A549 (cell line): ENCODE results near the gene CLCN4. TPM values are rescaled to one million over a fixed set of nuclear protein-coding genes. Genes with fewer than 3 reads are reported as not detected.

Experiments
- ATAC-seq, 2 experiments: fragments of 200-7000 bp in 1 of 2; fragments of >200 bp in 1 of 2; cut with Nextera tagmentation in 1 of 2; cut with Tn5 transposase in 1 of 2; 3 replicates each; pipeline versions ENCODE4 v1.8.0 to v1.9.1; 2018 to 2020; ENCODE audit warnings: mild to moderate bottlenecking in 1 of 2, moderate library complexity in 1 of 2
- CTCF ChIA-PET: fragments of 300-600 bp; sonication (Branson Sonifier 250); formaldehyde crosslinking; extraction: SDS; loops from one replicate; lab custom pipeline; 2021; ENCODE audit warnings: antibody characterized with exemption, inconsistent platforms; lab: Yijun Ruan, JAX
- POLR2A ChIA-PET: fragments of 350-600 bp; formaldehyde crosslinking; extraction: SDS; loops from one replicate; lab custom pipeline; 2021; ENCODE audit warnings: antibody characterized with exemption, inconsistent platforms; lab: Yijun Ruan, JAX
- DNase-seq, 2 experiments: peaks; one replicate each; pipeline versions ENCODE4 v3.0.0 to v3.0.0-alpha.2; 2011 to 2016; ENCODE audit warnings: low read depth in 1 of 2, low spot score in 1 of 2
- FAIRE-seq: peaks from 2 replicates; lab custom pipeline; 2011; peaks lifted over from hg19 to GRCh38; lab: Jason Lieb, UNC
- H3K27ac ChIP-seq, 2 experiments: fragments of >200 bp; sonication (Bioruptor Twin); formaldehyde crosslinking; 3 replicates each; pipeline ENCODE4 v1.5.1; 2016 to 2017
- H3K4me1 ChIP-seq: fragments of >200 bp; sonication (Bioruptor Twin); formaldehyde crosslinking; 3 replicates; pipeline ENCODE4 v1.6.1; 2016
- H3K4me2 ChIP-seq: fragments of >200 bp; sonication (Bioruptor Twin); formaldehyde crosslinking; 3 replicates; pipeline ENCODE4 v1.6.1; 2016
- H3K4me3 ChIP-seq: fragments of >200 bp; sonication (Bioruptor Twin); formaldehyde crosslinking; 3 replicates; pipeline ENCODE4 v1.5.1; 2016
- H3K9me3 ChIP-seq: fragments of >200 bp; sonication (Bioruptor Twin); formaldehyde crosslinking; 3 replicates; pipeline ENCODE4 v1.6.1; 2016
- BHLHE40 ChIP-seq: IDR thresholded peaks from 2 replicates; pipeline ENCODE4 v1.6.1; 2012; ENCODE audit warnings: low read depth, low read length, inconsistent platforms
- CBX2 ChIP-seq: fragments of 200-600 bp; sonication (generic); IDR thresholded peaks from 2 replicates; pipeline ENCODE4 v1.6.1; 2016; ENCODE audit warnings: low read depth, mild to moderate bottlenecking, borderline replicate concordance
- CHD2 ChIP-seq: fragments of 150-350 bp; IDR thresholded peaks from 2 replicates; pipeline ENCODE4 v1.6.1; 2014; ENCODE audit warnings: low read length; ENCODE audit not compliant: partially characterized antibody
- CHD4 ChIP-seq: fragments of 200-600 bp; sonication (generic); IDR thresholded peaks from 2 replicates; pipeline ENCODE4 v1.6.1; 2016; ENCODE audit warnings: antibody characterized with exemption, mild to moderate bottlenecking, borderline replicate concordance
- EHMT2 ChIP-seq: fragments of 200-600 bp; sonication (generic); IDR thresholded peaks from 2 replicates; pipeline ENCODE4 v1.6.1; 2016; ENCODE audit warnings: antibody characterized with exemption, low read depth, mild to moderate bottlenecking, moderate library complexity
- FOSB ChIP-seq: fragments of 250-450 bp; sonication (Bioruptor Pico); IDR thresholded peaks from 2 replicates; pipeline ENCODE4 v1.5.0; 2020; ENCODE audit warnings: mild to moderate bottlenecking, moderate library complexity
- HEYL ChIP-seq: fragments of 250-450 bp; sonication (Bioruptor Pico); IDR thresholded peaks from 2 replicates; pipeline ENCODE4 v1.8.0; 2021; ENCODE audit warnings: mild to moderate bottlenecking, moderate library complexity
- HOXA7 ChIP-seq: fragments of 250-450 bp; sonication (Bioruptor Pico); IDR thresholded peaks from 2 replicates; pipeline ENCODE4 v1.5.0; 2020; ENCODE audit warnings: mild to moderate bottlenecking, moderate library complexity
- KDM1A ChIP-seq: fragments of 200-600 bp; sonication (generic); IDR thresholded peaks from 2 replicates; pipeline ENCODE4 v1.6.1; 2016; ENCODE audit warnings: low read depth, mild to moderate bottlenecking
- NR3C1 ChIP-seq: fragments of >200 bp; sonication (Bioruptor Twin); formaldehyde crosslinking; IDR thresholded peaks from 3 replicates; pipeline ENCODE4 v1.6.1; 2017
- POLR2A ChIP-seq: IDR thresholded peaks from 2 replicates; pipeline ENCODE4 v1.6.1; 2012; ENCODE audit warnings: mild to moderate bottlenecking, low read length
- RAD21 ChIP-seq, 2 experiments: fragments of >200 bp in 1 of 2; sonication (Bioruptor Twin) in 1 of 2; formaldehyde crosslinking in 1 of 2; IDR thresholded peaks in 1 of 2; conservative IDR thresholded peaks in 1 of 2; 2 replicates in 1 of 2; 3 replicates in 1 of 2; pipeline ENCODE4 v1.6.1; 2012 to 2018; ENCODE audit warnings: inconsistent platforms in 1 of 2
- RARB ChIP-seq: fragments of 250-450 bp; sonication (Bioruptor Pico); IDR thresholded peaks from 2 replicates; pipeline ENCODE4 v1.8.0; 2021; ENCODE audit warnings: mild to moderate bottlenecking, moderate library complexity
- SMC3 ChIP-seq: fragments of >200 bp; sonication (Bioruptor Twin); formaldehyde crosslinking; IDR thresholded peaks from 3 replicates; pipeline ENCODE4 v1.6.1; 2018; ENCODE audit warnings: inconsistent platforms
- TP53 ChIP-seq: fragments of 250-450 bp; sonication (Bioruptor Pico); IDR thresholded peaks from 2 replicates; pipeline ENCODE4 v1.5.0; 2021; ENCODE audit warnings: mild to moderate bottlenecking, moderate library complexity
- ZSCAN20 ChIP-seq: fragments of 250-450 bp; sonication (Bioruptor Pico); IDR thresholded peaks from 2 replicates; pipeline ENCODE4 v1.8.0; 2022; ENCODE audit warnings: mild to moderate bottlenecking, moderate library complexity
- WGBS: methylation state at CpG from one replicate; pipeline ENCODE4 v1.1.6; 2017; ENCODE audit errors: missing lambda C conversion rate; 5-methylcytosine and 5-hydroxymethylcytosine counted together
- polyA plus RNA-seq, 4 experiments: library from polyadenylated mRNA; depleted of rRNA in 3 of 4; stranded (reverse); fragments of >200 nt; fragmentation: RNase III in 1 of 4; extraction: RNeasy Plus Mini Kit Qiagen cat#74134 plus additional on column Dnase treatment in 1 of 4; gene quantifications; 2 replicates in 3 of 4; 3 replicates in 1 of 4; pipeline ENCODE4 v1.2.3, GENCODE V29; 2011 to 2017
- TF ChIP-seq, protein P1 (sequence below): IDR thresholded peaks from 2 replicates; pipeline ENCODE4 v1.6.1; 2012; ENCODE audit warnings: low read depth, borderline replicate concordance
- TF ChIP-seq, protein P2 (sequence below): fragments of >200 bp; sonication (Bioruptor Twin); formaldehyde crosslinking; IDR thresholded peaks from 3 replicates; pipeline ENCODE4 v1.5.1; 2016
- TF ChIP-seq, protein P3 (sequence below): fragments of >200 bp; sonication (Bioruptor Twin); formaldehyde crosslinking; IDR thresholded peaks from 3 replicates; pipeline ENCODE4 v1.6.1; 2016
- TF ChIP-seq, protein P4 (sequence below): fragments of 250-450 bp; sonication (Bioruptor Pico); IDR thresholded peaks from 2 replicates; pipeline ENCODE4 v1.5.0; 2020; ENCODE audit warnings: low read depth, mild to moderate bottlenecking, moderate library complexity
- TF ChIP-seq, protein P5 (sequence below): fragments of 200-600 bp; sonication (generic); IDR thresholded peaks from 2 replicates; pipeline ENCODE4 v1.6.1; 2016; ENCODE audit warnings: antibody characterized with exemption, mild to moderate bottlenecking, moderate library complexity

The CLCN4 gene
- polyA plus RNA-seq, 2 of the 4 experiments (the other 2 are of a cell fraction) = 2.8 to 4.7 TPM

DNA sequence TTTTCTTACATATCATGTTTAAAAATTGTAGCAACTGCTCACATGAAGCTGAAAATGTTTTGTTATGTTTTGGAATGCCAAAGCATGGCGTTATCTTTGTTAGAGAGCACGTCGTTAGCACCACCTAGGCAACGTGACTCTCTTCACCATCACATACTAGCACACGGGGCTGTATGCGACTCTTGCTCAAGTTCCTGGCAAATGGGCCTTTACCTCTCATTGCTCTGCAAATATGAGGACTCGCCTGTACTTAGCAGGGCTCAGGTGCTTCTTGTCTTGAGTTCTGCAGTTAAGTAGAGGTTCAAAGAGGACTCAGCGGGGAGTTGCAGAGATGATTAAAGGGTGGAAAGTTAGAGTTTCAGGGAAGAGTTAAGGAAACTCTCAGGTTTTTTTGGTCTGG is 59.4 kb downstream of the CLCN4 start:
- no peak for TF ChIP-seq SMC3
- TF ChIP-seq, protein P1, sequence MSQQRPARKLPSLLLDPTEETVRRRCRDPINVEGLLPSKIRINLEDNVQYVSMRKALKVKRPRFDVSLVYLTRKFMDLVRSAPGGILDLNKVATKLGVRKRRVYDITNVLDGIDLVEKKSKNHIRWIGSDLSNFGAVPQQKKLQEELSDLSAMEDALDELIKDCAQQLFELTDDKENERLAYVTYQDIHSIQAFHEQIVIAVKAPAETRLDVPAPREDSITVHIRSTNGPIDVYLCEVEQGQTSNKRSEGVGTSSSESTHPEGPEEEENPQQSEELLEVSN = no peak
- ATAC-seq = no peak
- Histone ChIP-seq H3K4me3 (no peak overlapping the region), H3K4me1 (no peaks in the 10 kb centered on the region), H3K4me2 (no peak overlapping the region), H3K9me3 (no peaks in the 10 kb centered on the region), H3K27ac (no peak overlapping the region)
- POLR2A ChIA-PET = no interaction called here
- no peak for FAIRE-seq
- no peak for DNase-seq
- 85% methylated on average over 8 of the region's 8 CpGs for WGBS
- CTCF ChIA-PET = no interaction called here

DNA sequence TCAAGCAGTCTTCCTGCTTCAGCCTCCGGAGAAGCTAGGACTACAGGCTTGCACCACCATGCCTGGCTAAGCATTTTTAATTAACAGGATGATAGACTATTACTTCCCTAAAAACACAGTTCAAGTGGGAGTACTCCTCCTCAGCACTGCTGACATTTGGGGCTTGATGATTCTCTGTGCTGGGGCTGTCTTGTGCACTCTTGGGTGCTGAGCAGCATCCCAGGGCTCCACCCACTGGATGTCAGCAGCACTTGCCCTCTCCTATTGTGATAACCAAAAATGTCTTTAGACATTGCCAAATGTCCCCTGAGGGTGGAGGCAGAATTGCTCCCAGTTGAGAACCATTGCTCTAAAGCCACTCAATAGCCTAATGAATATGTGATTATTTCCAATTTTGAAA is 60.4 kb downstream of the CLCN4 start:
- Histone ChIP-seq H3K4me1 (no peaks in the 10 kb centered on the region), H3K4me3 (no peak overlapping the region), H3K9me3 (no peaks in the 10 kb centered on the region), H3K4me2 (no peak overlapping the region), H3K27ac (no peak overlapping the region)
- TF ChIP-seq RARB = no peak
- no peak for TF ChIP-seq CHD2
- TF ChIP-seq NR3C1 = no peak
- TF ChIP-seq CHD4 = no peak
- no peak for TF ChIP-seq HEYL (CRISPR knock-in tag)
- TF ChIP-seq FOSB (CRISPR knock-in tag) = no peak
- no peak for TF ChIP-seq ZSCAN20 (CRISPR knock-in tag)
- TF ChIP-seq, protein P2, sequence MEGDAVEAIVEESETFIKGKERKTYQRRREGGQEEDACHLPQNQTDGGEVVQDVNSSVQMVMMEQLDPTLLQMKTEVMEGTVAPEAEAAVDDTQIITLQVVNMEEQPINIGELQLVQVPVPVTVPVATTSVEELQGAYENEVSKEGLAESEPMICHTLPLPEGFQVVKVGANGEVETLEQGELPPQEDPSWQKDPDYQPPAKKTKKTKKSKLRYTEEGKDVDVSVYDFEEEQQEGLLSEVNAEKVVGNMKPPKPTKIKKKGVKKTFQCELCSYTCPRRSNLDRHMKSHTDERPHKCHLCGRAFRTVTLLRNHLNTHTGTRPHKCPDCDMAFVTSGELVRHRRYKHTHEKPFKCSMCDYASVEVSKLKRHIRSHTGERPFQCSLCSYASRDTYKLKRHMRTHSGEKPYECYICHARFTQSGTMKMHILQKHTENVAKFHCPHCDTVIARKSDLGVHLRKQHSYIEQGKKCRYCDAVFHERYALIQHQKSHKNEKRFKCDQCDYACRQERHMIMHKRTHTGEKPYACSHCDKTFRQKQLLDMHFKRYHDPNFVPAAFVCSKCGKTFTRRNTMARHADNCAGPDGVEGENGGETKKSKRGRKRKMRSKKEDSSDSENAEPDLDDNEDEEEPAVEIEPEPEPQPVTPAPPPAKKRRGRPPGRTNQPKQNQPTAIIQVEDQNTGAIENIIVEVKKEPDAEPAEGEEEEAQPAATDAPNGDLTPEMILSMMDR = no peak
- TF ChIP-seq EHMT2 = no peak
- DNase-seq (peak in 1 of 2 experiments; percentile 16), FAIRE-seq (peak; percentile 49), ATAC-seq (peak; percentile 73 to 77)
- ChIA-PET CTCF (no interaction called here), POLR2A (no interaction called here)
- WGBS = 92% methylated on average over 1 of the region's 1 CpG

DNA sequence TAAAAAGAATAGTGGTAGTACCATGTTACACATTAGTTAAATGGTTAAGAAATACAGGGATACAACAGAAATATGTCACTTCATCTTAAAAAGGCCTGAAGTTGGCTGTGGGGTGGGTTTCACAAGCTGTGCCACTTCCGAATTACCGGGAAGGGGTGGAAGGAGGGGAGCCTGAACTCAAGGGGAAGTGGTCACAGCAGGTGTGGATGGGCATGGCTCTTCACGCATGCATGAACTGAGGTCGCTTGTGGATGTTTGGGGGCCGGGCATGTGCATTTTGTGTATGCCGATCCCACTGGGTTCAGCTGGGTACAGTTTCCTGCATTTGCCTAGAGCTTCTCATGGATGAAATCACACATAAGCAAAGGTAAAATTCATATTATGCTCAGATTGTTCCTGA is 64.9 kb downstream of the CLCN4 start:
- Histone ChIP-seq H3K4me1 (no peaks in the 10 kb centered on the region), H3K9me3 (no peaks in the 10 kb centered on the region), H3K27ac (no peak overlapping the region), H3K4me3 (no peak overlapping the region), H3K4me2 (no peak overlapping the region)
- 89% methylated on average over 6 of the region's 6 CpGs for WGBS
- ATAC-seq (no peak), DNase-seq (no peak), FAIRE-seq (no peak)
- TF ChIP-seq, protein P3, sequence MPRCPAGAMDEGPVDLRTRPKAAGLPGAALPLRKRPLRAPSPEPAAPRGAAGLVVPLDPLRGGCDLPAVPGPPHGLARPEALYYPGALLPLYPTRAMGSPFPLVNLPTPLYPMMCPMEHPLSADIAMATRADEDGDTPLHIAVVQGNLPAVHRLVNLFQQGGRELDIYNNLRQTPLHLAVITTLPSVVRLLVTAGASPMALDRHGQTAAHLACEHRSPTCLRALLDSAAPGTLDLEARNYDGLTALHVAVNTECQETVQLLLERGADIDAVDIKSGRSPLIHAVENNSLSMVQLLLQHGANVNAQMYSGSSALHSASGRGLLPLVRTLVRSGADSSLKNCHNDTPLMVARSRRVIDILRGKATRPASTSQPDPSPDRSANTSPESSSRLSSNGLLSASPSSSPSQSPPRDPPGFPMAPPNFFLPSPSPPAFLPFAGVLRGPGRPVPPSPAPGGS = no peak
- TF ChIP-seq RAD21 (conservative IDR thresholded peaks at IDR 0.05 in 1 of 2, IDR thresholded peaks at IDR 0.05 in 1 of 2) (no peak), SMC3 (no peak), HOXA7 (CRISPR knock-in tag) (no peak), HEYL (CRISPR knock-in tag) (no peak), BHLHE40 (no peak), POLR2A (no peak), CHD2 (no peak), CBX2 (no peak), TP53 (CRISPR knock-in tag) (no peak), KDM1A (no peak)
- TF ChIP-seq, protein P4, sequence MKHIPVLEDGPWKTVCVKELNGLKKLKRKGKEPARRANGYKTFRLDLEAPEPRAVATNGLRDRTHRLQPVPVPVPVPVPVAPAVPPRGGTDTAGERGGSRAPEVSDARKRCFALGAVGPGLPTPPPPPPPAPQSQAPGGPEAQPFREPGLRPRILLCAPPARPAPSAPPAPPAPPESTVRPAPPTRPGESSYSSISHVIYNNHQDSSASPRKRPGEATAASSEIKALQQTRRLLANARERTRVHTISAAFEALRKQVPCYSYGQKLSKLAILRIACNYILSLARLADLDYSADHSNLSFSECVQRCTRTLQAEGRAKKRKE (CRISPR knock-in tag) = no peak
- TF ChIP-seq, protein P5, sequence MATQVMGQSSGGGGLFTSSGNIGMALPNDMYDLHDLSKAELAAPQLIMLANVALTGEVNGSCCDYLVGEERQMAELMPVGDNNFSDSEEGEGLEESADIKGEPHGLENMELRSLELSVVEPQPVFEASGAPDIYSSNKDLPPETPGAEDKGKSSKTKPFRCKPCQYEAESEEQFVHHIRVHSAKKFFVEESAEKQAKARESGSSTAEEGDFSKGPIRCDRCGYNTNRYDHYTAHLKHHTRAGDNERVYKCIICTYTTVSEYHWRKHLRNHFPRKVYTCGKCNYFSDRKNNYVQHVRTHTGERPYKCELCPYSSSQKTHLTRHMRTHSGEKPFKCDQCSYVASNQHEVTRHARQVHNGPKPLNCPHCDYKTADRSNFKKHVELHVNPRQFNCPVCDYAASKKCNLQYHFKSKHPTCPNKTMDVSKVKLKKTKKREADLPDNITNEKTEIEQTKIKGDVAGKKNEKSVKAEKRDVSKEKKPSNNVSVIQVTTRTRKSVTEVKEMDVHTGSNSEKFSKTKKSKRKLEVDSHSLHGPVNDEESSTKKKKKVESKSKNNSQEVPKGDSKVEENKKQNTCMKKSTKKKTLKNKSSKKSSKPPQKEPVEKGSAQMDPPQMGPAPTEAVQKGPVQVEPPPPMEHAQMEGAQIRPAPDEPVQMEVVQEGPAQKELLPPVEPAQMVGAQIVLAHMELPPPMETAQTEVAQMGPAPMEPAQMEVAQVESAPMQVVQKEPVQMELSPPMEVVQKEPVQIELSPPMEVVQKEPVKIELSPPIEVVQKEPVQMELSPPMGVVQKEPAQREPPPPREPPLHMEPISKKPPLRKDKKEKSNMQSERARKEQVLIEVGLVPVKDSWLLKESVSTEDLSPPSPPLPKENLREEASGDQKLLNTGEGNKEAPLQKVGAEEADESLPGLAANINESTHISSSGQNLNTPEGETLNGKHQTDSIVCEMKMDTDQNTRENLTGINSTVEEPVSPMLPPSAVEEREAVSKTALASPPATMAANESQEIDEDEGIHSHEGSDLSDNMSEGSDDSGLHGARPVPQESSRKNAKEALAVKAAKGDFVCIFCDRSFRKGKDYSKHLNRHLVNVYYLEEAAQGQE = no peak
- CTCF ChIA-PET = interaction anchor here (0.6 to 1.3 kb wide), 2 partner anchors 31 to 41 kb away, joined by 3 to 4 read pairs; no protein-coding TSS in a partner anchor
- POLR2A ChIA-PET = no interaction called here
